GM12878 (cell line): Measurements from ENCODE around the gene PEMT. TPM values are rescaled to one million over a fixed set of nuclear protein-coding genes. Genes with fewer than 3 reads are reported as not detected.

Experiments
- BMI1 ChIP-seq: fragments of 450-650 bp; IDR thresholded peaks from 2 replicates; pipeline ENCODE4 v1.6.1; 2016; ENCODE audit warnings: mild to moderate bottlenecking, moderate library complexity, borderline replicate concordance
- CEBPB ChIP-seq, 2 experiments: fragments of 150-350 bp in 1 of 2; IDR thresholded peaks; 2 replicates each; pipeline ENCODE4 v1.6.1; 2012 to 2014; ENCODE audit warnings: low read depth in 2 of 2, low read length in 2 of 2, borderline replicate concordance in 1 of 2, inconsistent platforms in 1 of 2
- MEF2A ChIP-seq: IDR thresholded peaks from 2 replicates; pipeline ENCODE4 v1.6.1; 2011; ENCODE audit warnings: low read depth, mild to moderate bottlenecking, low read length, moderate library complexity; ENCODE audit not compliant: insufficient read depth
- MLLT1 ChIP-seq: fragments of 450-650 bp; IDR thresholded peaks from 2 replicates; pipeline ENCODE4 v1.6.1; 2016; ENCODE audit warnings: mild to moderate bottlenecking
- SIN3A ChIP-seq: IDR thresholded peaks from 2 replicates; pipeline ENCODE4 v1.6.1; 2012; ENCODE audit warnings: low read depth, low read length, improper control_type of control experiment
- WRNIP1 ChIP-seq: IDR thresholded peaks from 2 replicates; pipeline ENCODE4 v1.6.1; 2011; ENCODE audit warnings: low read depth, low read length, improper control_type of control experiment, borderline replicate concordance
- ZNF687 ChIP-seq: fragments of 450-650 bp; IDR thresholded peaks from 2 replicates; pipeline ENCODE4 v1.6.1; 2017; ENCODE audit warnings: mild to moderate bottlenecking, moderate library complexity
- polyA plus RNA-seq, 11 experiments: library from polyadenylated mRNA; depleted of rRNA in 4 of 11; unstranded in 6 of 11; stranded (reverse) in 5 of 11; fragments of >200 nt; fragmentation: Nextera tagmentation in 4 of 11; fragmentation: Illumina TruSeq in 1 of 11; extraction: Ambion mirVana in 4 of 11; extraction: Trizol in 1 of 11; gene quantifications; 1 replicate in 1 of 11; 2 replicates in 10 of 11; pipeline versions ENCODE4 v1.2.1 to v1.2.3, GENCODE V29; 2011 to 2016; ENCODE audit warnings: inconsistent platforms in 2 of 11, missing spikeins in 2 of 11, low read depth in 1 of 11
- total RNA-seq, 4 experiments: library from RNA; depleted of rRNA in 3 of 4; stranded (reverse); fragments of >200 nt in 3 of 4; fragmentation: Illumina TruSeq in 1 of 4; extraction: Trizol in 1 of 4; gene quantifications; 2 replicates each; pipeline versions ENCODE4 v1.2.1 to v1.2.3, GENCODE V29; 2013 to 2021

PEMT gene
- total and polyA plus RNA-seq, 10 of the 15 experiments (the other 5 are each of a cell fraction or from before 2014, with no cell fraction given): 2.8 to 44.7 (median 25.4) TPM

- no peak for TF ChIP-seq MLLT1
- TF ChIP-seq BMI1: no peak
- TF ChIP-seq MEF2A: no peak
- no peak for TF ChIP-seq ZNF687
- TF ChIP-seq WRNIP1: no peak
- TF ChIP-seq CEBPB (IDR thresholded peaks at IDR 0.05; ENCODE audit: borderline replicate concordance in 1 of 2, low read depth in 2 of 2, low read length in 2 of 2): no peak
- TF ChIP-seq SIN3A: no peak
Measured at GRCh38 chr17:17525311-17525710, 66.2 kb downstream of the PEMT start (continued).
